Gastrocnemius medialis (tissue), 4 donors: ENCODE measurements around the gene MEIOB.

Source experiments
- POLR2A ChIP-seq, 2 donors: fragments of 450-650 bp; IDR thresholded peaks; one replicate each; pipeline ENCODE4 v1.6.1; 2017; ENCODE audit warnings: antibody characterized with exemption in 2 of 2, mild to moderate bottlenecking in 2 of 2, moderate library complexity in 2 of 2
- TF ChIP-seq, protein P1 (sequence below), 5 experiments: fragments of 450-650 bp in 3 of 5; fragments of 200-600 bp in 2 of 5; sonication (generic) in 2 of 5; IDR thresholded peaks in 4 of 5; conservative IDR thresholded peaks in 1 of 5; 1 replicate in 4 of 5; 2 replicates in 1 of 5; pipeline ENCODE4 v1.5.1; 2016 to 2019; ENCODE audit warnings: antibody characterized with exemption in 5 of 5, mild to moderate bottlenecking in 3 of 5, moderate library complexity in 3 of 5

GRCh38 chr16:1825864-1826690, 45.9 kb downstream of the MEIOB start:
- TF ChIP-seq, protein P1, sequence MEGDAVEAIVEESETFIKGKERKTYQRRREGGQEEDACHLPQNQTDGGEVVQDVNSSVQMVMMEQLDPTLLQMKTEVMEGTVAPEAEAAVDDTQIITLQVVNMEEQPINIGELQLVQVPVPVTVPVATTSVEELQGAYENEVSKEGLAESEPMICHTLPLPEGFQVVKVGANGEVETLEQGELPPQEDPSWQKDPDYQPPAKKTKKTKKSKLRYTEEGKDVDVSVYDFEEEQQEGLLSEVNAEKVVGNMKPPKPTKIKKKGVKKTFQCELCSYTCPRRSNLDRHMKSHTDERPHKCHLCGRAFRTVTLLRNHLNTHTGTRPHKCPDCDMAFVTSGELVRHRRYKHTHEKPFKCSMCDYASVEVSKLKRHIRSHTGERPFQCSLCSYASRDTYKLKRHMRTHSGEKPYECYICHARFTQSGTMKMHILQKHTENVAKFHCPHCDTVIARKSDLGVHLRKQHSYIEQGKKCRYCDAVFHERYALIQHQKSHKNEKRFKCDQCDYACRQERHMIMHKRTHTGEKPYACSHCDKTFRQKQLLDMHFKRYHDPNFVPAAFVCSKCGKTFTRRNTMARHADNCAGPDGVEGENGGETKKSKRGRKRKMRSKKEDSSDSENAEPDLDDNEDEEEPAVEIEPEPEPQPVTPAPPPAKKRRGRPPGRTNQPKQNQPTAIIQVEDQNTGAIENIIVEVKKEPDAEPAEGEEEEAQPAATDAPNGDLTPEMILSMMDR (IDR thresholded peaks at IDR 0.05 in 4 of 5, conservative IDR thresholded peaks at IDR 0.05 in 1 of 5): peak in 3 of 5 experiments; percentile 16 to 23 (median 17)
- no peak for TF ChIP-seq POLR2A (IDR thresholded peaks at IDR 0.05)
